Loucy (cell line): ENCODE measurements around the gene IL10RB.
A peak's percentile ranks its signal among the peaks of the same experiment; 100 is the strongest.

Experiments used
- H2AFZ ChIP-seq: fragments of 200-600 bp; sonication (generic); 2 replicates; pipeline ENCODE4 v1.6.0; 2016; ENCODE audit warnings: antibody characterized with exemption, mild to moderate bottlenecking, low read length, moderate library complexity
- H3F3A ChIP-seq: fragments of 200-600 bp; 2 replicates; pipeline ENCODE4 v1.6.0; 2016; ENCODE audit warnings: antibody characterized with exemption, low read depth, mild to moderate bottlenecking
- H3K27me3 ChIP-seq: fragments of 200-600 bp; sonication (generic); 2 replicates; pipeline ENCODE4 v1.6.1; 2014; ENCODE audit warnings: low read length, mild to moderate bottlenecking; ENCODE audit not compliant: insufficient read depth, poor library complexity, severe bottlenecking
- H3K36me3 ChIP-seq: fragments of 200-600 bp; sonication (generic); 2 replicates; pipeline ENCODE4 v1.6.1; 2016; ENCODE audit warnings: low read length; ENCODE audit not compliant: insufficient read depth
- H3K4me1 ChIP-seq: fragments of 200-600 bp; sonication (generic); 2 replicates; pipeline ENCODE4 v1.5.1; 2014; ENCODE audit warnings: low read length, mild to moderate bottlenecking; ENCODE audit not compliant: insufficient read depth, poor library complexity, severe bottlenecking
- H3K4me2 ChIP-seq: fragments of 200-600 bp; sonication (generic); 2 replicates; pipeline ENCODE4 v1.6.0; 2014; ENCODE audit warnings: antibody characterized with exemption, low read length, low read depth, mild to moderate bottlenecking; ENCODE audit not compliant: poor library complexity, severe bottlenecking
- H3K4me3 ChIP-seq: fragments of 200-600 bp; sonication (generic); 2 replicates; pipeline ENCODE4 v1.5.1; 2014; ENCODE audit warnings: low read length, mild to moderate bottlenecking, mixed read lengths; ENCODE audit not compliant: poor library complexity, severe bottlenecking
- H3K79me2 ChIP-seq: fragments of 200-600 bp; sonication (generic); 2 replicates; pipeline ENCODE4 v1.6.1; 2014; ENCODE audit warnings: low read length; ENCODE audit not compliant: insufficient read depth
- H3K9ac ChIP-seq: fragments of 200-600 bp; sonication (generic); 2 replicates; pipeline ENCODE4 v1.6.0; 2014; ENCODE audit warnings: mild to moderate bottlenecking, low read depth, low read length, moderate library complexity; ENCODE audit not compliant: poor library complexity, severe bottlenecking
- H3K9me2 ChIP-seq: fragments of 200-600 bp; sonication (generic); replicated peaks from 2 replicates; pipeline ENCODE4 v1.6.1; 2016; ENCODE audit warnings: low read depth, low read length, mixed read lengths
- H3K9me3 ChIP-seq: fragments of 200-600 bp; sonication (generic); 2 replicates; pipeline ENCODE4 v1.6.1; 2014; ENCODE audit warnings: mild to moderate bottlenecking, antibody characterized with exemption, low read length, low read depth; ENCODE audit not compliant: insufficient read depth
- H4K20me1 ChIP-seq: fragments of 200-600 bp; sonication (generic); 2 replicates; pipeline ENCODE4 v1.6.0; 2014; ENCODE audit warnings: antibody characterized with exemption, low read length, mild to moderate bottlenecking; ENCODE audit not compliant: insufficient read depth, poor library complexity, severe bottlenecking
- EZH2phosphoT487 ChIP-seq: fragments of 200-600 bp; IDR thresholded peaks from 2 replicates; pipeline ENCODE4 v1.6.1; 2018; ENCODE audit warnings: antibody characterized with exemption, mild to moderate bottlenecking, moderate library complexity, borderline replicate concordance
- TF ChIP-seq, protein P1 (sequence below): fragments of 200-600 bp; sonication (generic); conservative IDR thresholded peaks from 2 replicates; pipeline ENCODE4 v1.5.1; 2014; ENCODE audit warnings: mild to moderate bottlenecking, antibody characterized with exemption, low read length

IL10RB gene

DNA sequence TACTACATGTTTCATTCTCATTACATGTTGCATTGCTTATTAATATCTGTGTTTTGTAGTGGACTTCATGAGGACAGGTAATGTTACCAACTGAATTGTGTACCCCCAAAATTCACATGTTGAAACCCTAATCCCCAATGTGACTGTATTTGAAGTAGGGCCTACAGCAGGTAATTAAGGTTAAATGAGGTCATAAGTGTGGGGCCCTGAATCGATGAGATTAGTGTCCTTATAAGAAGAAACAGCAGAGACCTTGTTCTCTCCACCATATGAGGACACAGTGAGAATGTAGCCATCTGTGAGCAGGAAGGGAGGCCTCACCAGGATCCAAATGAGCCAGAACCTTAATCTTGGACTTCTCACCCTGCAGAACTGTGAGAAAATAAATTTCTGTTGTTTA is 43.6 kb downstream of the IL10RB start:
- Histone ChIP-seq H3K79me2 (no peaks in the 10 kb centered on the region), H3K9ac (peak overlapping the region; percentile 58), H3K9me3 (0 out of 2 replicates have a peak, but pooled peaks cover 3% of the 10 kb centered on the region), H3K4me1 (peaks cover 44% of the 10 kb centered on the region), H4K20me1 (no peaks in the 10 kb centered on the region), H3K36me3 (no peaks in the 10 kb centered on the region), H3K4me3 (no peak overlapping the region), H3F3A (peaks cover 21% of the 10 kb centered on the region), H3K4me2 (peak overlapping the region; percentile 68), H3K27me3 (no peaks in the 10 kb centered on the region), H2AFZ (no peak overlapping the region), H3K9me2 (no peaks in the 10 kb centered on the region)
- TF ChIP-seq EZH2phosphoT487 = no peak
- TF ChIP-seq, protein P1, sequence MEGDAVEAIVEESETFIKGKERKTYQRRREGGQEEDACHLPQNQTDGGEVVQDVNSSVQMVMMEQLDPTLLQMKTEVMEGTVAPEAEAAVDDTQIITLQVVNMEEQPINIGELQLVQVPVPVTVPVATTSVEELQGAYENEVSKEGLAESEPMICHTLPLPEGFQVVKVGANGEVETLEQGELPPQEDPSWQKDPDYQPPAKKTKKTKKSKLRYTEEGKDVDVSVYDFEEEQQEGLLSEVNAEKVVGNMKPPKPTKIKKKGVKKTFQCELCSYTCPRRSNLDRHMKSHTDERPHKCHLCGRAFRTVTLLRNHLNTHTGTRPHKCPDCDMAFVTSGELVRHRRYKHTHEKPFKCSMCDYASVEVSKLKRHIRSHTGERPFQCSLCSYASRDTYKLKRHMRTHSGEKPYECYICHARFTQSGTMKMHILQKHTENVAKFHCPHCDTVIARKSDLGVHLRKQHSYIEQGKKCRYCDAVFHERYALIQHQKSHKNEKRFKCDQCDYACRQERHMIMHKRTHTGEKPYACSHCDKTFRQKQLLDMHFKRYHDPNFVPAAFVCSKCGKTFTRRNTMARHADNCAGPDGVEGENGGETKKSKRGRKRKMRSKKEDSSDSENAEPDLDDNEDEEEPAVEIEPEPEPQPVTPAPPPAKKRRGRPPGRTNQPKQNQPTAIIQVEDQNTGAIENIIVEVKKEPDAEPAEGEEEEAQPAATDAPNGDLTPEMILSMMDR = no peak

DNA sequence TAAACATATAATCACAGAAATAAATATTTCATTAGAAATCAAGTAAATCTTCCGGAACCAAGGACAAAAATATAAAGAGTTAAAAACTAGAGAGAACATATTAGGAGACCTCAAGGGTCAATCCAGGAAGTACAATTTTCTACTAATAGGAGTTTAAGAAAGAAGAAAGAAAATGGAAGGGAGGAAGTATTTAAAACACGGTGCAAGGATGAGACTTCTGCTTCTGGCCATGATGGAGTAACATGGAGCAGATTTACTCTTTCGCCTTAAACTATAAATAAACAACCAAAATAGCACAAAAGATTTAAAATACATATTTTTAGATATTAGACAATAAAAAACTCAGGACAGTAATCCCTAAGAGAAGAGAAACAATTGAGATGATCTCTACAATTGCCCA is 46.0 kb downstream of the IL10RB start:
- H3K79me2 ChIP-seq = no peaks in the 10 kb centered on the region
- H3K9me3 ChIP-seq = 0 out of 2 replicates have a peak, but pooled peaks cover 3% of the 10 kb centered on the region
- H3F3A ChIP-seq = peaks cover 21% of the 10 kb centered on the region
- H2AFZ ChIP-seq = peak overlapping the region; percentile 16; the same call in 1 of the 2 replicates
- no peaks in the 10 kb centered on the region for H3K9me2 ChIP-seq
- no peaks in the 10 kb centered on the region for H3K36me3 ChIP-seq
- H3K27me3 ChIP-seq = no peaks in the 10 kb centered on the region
- H4K20me1 ChIP-seq = no peaks in the 10 kb centered on the region
- H3K4me1 ChIP-seq = peaks cover 27% of the 10 kb centered on the region
- no peak overlapping the region for H3K4me2 ChIP-seq
- no peak overlapping the region for H3K4me3 ChIP-seq
- no peak for TF ChIP-seq EZH2phosphoT487
- TF ChIP-seq, protein P1 = no peak
- no peak overlapping the region for H3K9ac ChIP-seq

DNA sequence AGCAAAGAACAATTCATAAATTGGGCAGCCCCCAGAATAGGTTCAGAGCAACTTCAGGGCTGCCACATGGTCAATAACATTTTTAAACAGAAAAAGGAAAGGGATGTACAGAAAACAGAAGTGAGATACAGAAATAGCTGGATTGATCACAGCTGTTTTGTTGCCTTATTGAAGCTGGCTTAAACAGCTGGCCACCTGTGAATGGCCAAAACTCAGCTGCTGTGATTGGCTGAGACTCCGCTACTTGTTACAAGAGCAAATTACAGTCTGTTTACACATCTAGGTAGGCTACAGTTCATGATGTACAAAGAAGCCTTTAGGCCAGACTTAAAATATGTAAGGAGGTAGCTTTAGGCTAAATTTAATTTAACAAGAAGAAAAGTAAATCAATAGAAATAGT is 47.0 kb downstream of the IL10RB start:
- H3K9me2 ChIP-seq = no peaks in the 10 kb centered on the region
- TF ChIP-seq EZH2phosphoT487 = no peak
- TF ChIP-seq, protein P1 = no peak

More for the DNA sequence above, 47.0 kb downstream of the IL10RB start:
- no peaks in the 10 kb centered on the region for H3K36me3 ChIP-seq
- H3K9me3 ChIP-seq = 0 out of 2 replicates have a peak, but pooled peaks cover 3% of the 10 kb centered on the region
- H3K9ac ChIP-seq = no peak overlapping the region
- no peaks in the 10 kb centered on the region for H4K20me1 ChIP-seq
- H2AFZ ChIP-seq = no peak overlapping the region
- H3K4me2 ChIP-seq = no peak overlapping the region
- no peak overlapping the region for H3K4me3 ChIP-seq
- H3F3A ChIP-seq = peaks cover 16% of the 10 kb centered on the region
- no peaks in the 10 kb centered on the region for H3K79me2 ChIP-seq
- no peaks in the 10 kb centered on the region for H3K27me3 ChIP-seq
- H3K4me1 ChIP-seq = peaks cover 17% of the 10 kb centered on the region
